Occipital lobe (tissue), 2 donors: ENCODE measurements around the gene OGA. TPM values are rescaled to one million over a fixed set of nuclear protein-coding genes. Genes with fewer than 3 reads are reported as not detected.

Experiments used
- DNase-seq: peaks from one replicate; lab custom pipeline; 2025; lab: John Stamatoyannopoulos, UW
- total RNA-seq: library from RNA; depleted of rRNA; stranded (reverse); fragments of >200 nt; gene quantifications from one replicate; pipeline ENCODE4 v1.2.3, GENCODE V29; 2014

OGA gene
- total RNA-seq, 1 donor from 2014 or later: 349 TPM

- DNase-seq: no peak
Observed at GRCh38 chr10:101761226-101761625, 57.0 kb downstream of the OGA start.

- no peak for DNase-seq
Observed at GRCh38 chr10:101760510-101760909, 57.7 kb downstream of the OGA start.

GRCh38 chr10:101759309-101760247, 58.7 kb downstream of the OGA start:
- DNase-seq: no peak

GRCh38 chr10:101758858-101759257, 59.4 kb downstream of the OGA start:
- no peak for DNase-seq

GRCh38 chr10:101752241-101752640, 66.0 kb downstream of the OGA start:
- no peak for DNase-seq

- DNase-seq: no peak
Observed at GRCh38 chr10:101749047-101750016, 68.9 kb downstream of the OGA start.

- no peak for DNase-seq
Observed at GRCh38 chr10:101748496-101748895, 69.7 kb downstream of the OGA start.

- no peak for DNase-seq
Observed at GRCh38 chr10:101745074-101745696, 73.1 kb downstream of the OGA start.

- DNase-seq: no peak
Observed at GRCh38 chr10:101744267-101744666, 74.0 kb downstream of the OGA start.

- DNase-seq: no peak
Observed at GRCh38 chr10:101741938-101742337, 76.3 kb downstream of the OGA start.

- DNase-seq: no peak
Observed at GRCh38 chr10:101736666-101737065, 81.6 kb downstream of the OGA start.

Other genes with a start within 250 kb of the OGA start
- gene POLL, start 230.2 kb downstream of the OGA start, total RNA-seq: 8.3 TPM
- gene DPCD, start 230.1 kb downstream of the OGA start, total RNA-seq: 12.5 TPM
- gene FBXW4, start 123.3 kb downstream of the OGA start, total RNA-seq: 68.3 TPM
- not detected for gene FGF8, start 42.3 kb downstream of the OGA start, total RNA-seq
- gene NPM3, start 35.0 kb downstream of the OGA start, total RNA-seq: 35.2 TPM
- gene KCNIP2, start 25.4 kb upstream of the OGA start, total RNA-seq: 6.9 TPM
- gene ARMH3, start 237.7 kb upstream of the OGA start, total RNA-seq: 25.1 TPM
- gene HPS6, start 246.9 kb upstream of the OGA start, total RNA-seq: 17.5 TPM